ENCODE measurements around the gene MAP2K1. TPM values are rescaled to one million over a fixed set of nuclear protein-coding genes. Genes with fewer than 3 reads are reported as not detected.

Gene MAP2K1
- total and polyA plus RNA-seq, 9 of the 15 experiments (the other 6 are each of a cell fraction or from before 2014, with no cell fraction given): 7.5 to 58.3 (median 30.0) TPM

- TF ChIP-seq, protein P1, sequence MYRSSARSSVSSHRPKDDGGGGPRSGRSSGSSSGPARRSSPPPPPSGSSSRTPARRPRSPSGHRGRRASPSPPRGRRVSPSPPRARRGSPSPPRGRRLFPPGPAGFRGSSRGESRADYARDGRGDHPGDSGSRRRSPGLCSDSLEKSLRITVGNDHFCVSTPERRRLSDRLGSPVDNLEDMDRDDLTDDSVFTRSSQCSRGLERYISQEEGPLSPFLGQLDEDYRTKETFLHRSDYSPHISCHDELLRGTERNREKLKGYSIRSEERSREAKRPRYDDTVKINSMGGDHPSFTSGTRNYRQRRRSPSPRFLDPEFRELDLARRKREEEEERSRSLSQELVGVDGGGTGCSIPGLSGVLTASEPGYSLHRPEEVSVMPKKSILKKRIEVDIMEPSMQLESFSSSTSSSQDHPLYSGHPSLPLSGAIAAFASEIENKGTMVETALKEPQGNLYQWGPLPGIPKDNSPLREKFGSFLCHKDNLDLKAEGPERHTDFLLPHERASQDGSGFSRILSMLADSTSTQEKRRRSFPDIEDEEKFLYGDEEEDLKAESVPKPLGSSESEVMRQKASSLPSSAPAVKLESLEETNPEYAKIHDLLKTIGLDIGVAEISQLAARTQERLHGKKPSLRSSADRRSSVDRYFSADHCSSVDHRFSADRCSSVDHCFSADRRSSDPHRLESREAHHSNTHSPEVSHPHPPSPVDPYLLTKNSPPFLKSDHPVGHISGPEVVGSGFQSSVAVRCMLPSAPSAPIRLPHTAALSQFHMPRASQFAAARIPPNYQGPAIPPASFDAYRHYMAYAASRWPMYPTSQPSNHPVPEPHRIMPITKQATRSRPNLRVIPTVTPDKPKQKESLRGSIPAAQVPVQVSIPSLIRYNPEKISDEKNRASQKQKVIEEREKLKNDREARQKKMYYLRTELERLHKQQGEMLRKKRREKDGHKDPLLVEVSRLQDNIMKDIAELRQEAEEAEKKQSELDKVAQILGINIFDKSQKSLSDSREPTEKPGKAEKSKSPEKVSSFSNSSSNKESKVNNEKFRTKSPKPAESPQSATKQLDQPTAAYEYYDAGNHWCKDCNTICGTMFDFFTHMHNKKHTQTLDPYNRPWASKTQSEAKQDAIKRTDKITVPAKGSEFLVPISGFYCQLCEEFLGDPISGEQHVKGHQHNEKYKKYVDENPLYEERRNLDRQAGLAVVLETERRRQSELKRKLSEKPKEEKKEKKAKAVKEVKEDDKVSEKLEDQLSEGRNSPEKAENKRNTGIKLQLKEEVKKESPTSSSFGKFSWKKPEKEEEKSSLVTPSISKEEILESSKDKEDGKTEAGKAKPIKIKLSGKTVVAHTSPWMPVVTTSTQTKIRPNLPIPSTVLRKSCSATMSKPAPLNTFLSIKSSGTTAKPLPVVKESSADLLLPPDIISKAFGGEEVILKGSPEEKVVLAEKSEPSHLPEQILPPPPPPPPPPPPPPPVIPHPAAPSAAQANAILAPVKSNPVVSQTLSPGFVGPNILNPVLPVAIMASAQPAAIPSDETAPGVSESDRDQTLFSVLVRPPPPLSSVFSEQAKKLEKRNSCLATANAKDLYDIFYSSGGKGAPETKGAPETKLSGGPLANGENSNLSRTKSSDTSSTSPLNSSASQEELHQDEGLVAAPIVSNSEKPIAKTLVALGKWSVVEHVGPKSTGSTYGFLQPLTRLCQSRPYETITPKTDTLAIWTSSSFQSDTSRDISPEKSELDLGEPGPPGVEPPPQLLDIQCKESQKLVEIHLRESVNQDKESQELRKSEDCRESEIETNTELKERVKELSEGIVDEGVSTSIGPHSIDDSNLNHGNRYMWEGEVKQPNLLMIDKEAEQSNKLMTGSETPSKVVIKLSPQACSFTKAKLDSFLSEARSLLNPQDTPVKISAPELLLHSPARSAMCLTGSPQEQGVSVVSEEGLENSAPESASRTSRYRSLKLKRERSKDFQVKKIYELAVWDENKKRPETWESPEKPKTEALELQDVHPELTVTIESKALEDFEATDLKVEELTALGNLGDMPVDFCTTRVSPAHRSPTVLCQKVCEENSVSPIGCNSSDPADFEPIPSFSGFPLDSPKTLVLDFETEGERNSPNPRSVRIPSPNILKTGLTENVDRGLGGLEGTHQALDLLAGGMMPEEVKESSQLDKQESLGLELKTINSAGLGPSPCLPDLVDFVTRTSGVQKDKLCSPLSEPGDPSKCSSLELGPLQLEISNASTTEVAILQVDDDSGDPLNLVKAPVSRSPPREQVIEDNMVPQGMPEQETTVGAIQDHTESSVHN (IDR thresholded peaks at IDR 0.05; ENCODE audit: borderline replicate concordance in 1 of 2, low read depth in 1 of 2): 0 out of 4 replicates have a peak, but pooled peaks of 1 of the 2 experiments have one; percentile 16
- TF ChIP-seq RHOXF2B (CRISPR knock-in tag; conservative IDR thresholded peaks at IDR 0.05) (no peak), ZNF695 (CRISPR knock-in tag; IDR thresholded peaks at IDR 0.05) (no peak), ZNF347 (CRISPR knock-in tag; IDR thresholded peaks at IDR 0.05; ENCODE audit: low read depth) (no peak), ZNF586 (CRISPR knock-in tag; conservative IDR thresholded peaks at IDR 0.05) (no peak), SP1 (CRISPR knock-in tag; IDR thresholded peaks at IDR 0.05) (peak; percentile 99), HLTF (IDR thresholded peaks at IDR 0.05) (no peak), GTF2E2 (tag; IDR thresholded peaks at IDR 0.05) (peak; percentile 84; the same call in 1 of the 2 replicates), ARNT (IDR thresholded peaks at IDR 0.05) (peak; percentile 43 to 57; a peak in 1 of 4 replicates), AFF1 (IDR thresholded peaks at IDR 0.05; ENCODE audit: low read depth in 1 of 2, partially characterized antibody in 2 of 2) (peak; percentile 48 to 81), ZNF395 (CRISPR knock-in tag; IDR thresholded peaks at IDR 0.05) (0 out of 2 replicates have a peak, but pooled peaks have one; percentile 13), SMC3 (conservative IDR thresholded peaks at IDR 0.05; ENCODE audit: insufficient read depth, low read depth, low read length) (peak; percentile 35; the same call in 1 of the 2 replicates)
These were observed at the start of gene MAP2K1 (continued) for GRCh38 chr15:66386204-66387123.
